DOHH2 (cell line): ENCODE results near the gene SLF2.

Experiments
- H3F3A ChIP-seq: fragments of 200-600 bp; sonication (generic), shearing (Covaris generic); 2 replicates; pipeline ENCODE4 v1.6.0; 2016; ENCODE audit warnings: antibody characterized with exemption, mild to moderate bottlenecking; ENCODE audit not compliant: control insufficient read depth, insufficient read depth
- H3K27ac ChIP-seq: fragments of 200-600 bp; sonication (generic); 2 replicates; pipeline ENCODE4 v1.5.1; 2014; ENCODE audit warnings: low read depth, mild to moderate bottlenecking, low read length, moderate library complexity
- H3K27me3 ChIP-seq: fragments of 200-600 bp; sonication (generic); 2 replicates; pipeline ENCODE4 v1.6.1; 2014; ENCODE audit warnings: mild to moderate bottlenecking, low read length, mixed read lengths; ENCODE audit not compliant: control insufficient read depth
- H3K36me3 ChIP-seq: fragments of 200-600 bp; sonication (generic); 2 replicates; pipeline ENCODE4 v1.6.1; 2014; ENCODE audit warnings: mild to moderate bottlenecking, low read length, moderate library complexity, mixed read lengths; ENCODE audit not compliant: control insufficient read depth
- H3K4me1 ChIP-seq: fragments of 200-600 bp; sonication (generic); 2 replicates; pipeline ENCODE4 v1.6.1; 2014; ENCODE audit warnings: mild to moderate bottlenecking, low read length, mixed read lengths; ENCODE audit not compliant: control insufficient read depth
- H3K4me2 ChIP-seq: fragments of 200-600 bp; sonication (generic); 2 replicates; pipeline ENCODE4 v1.6.0; 2014; ENCODE audit warnings: mild to moderate bottlenecking, low read length, moderate library complexity
- H3K4me3 ChIP-seq: fragments of 200-600 bp; sonication (generic); 2 replicates; pipeline ENCODE4 v1.5.1; 2014; ENCODE audit warnings: mild to moderate bottlenecking, low read length, mixed read lengths
- H3K79me2 ChIP-seq: fragments of 200-600 bp; sonication (generic); 2 replicates; pipeline ENCODE4 v1.6.1; 2014; ENCODE audit warnings: mild to moderate bottlenecking, low read length, mixed read lengths; ENCODE audit not compliant: control insufficient read depth
- H3K9me2 ChIP-seq: fragments of 200-600 bp; sonication (generic); replicated peaks from 2 replicates; pipeline ENCODE4 v1.6.1; 2014; ENCODE audit warnings: mild to moderate bottlenecking, low read length, mixed read lengths; ENCODE audit not compliant: control insufficient read depth
- H3K9me3 ChIP-seq: fragments of 200-600 bp; sonication (generic); 2 replicates; pipeline ENCODE4 v1.6.1; 2014; ENCODE audit warnings: antibody characterized with exemption, low read length, mixed read lengths; ENCODE audit not compliant: control insufficient read depth, insufficient read depth
- H4K20me1 ChIP-seq: fragments of 200-600 bp; sonication (generic); 2 replicates; pipeline ENCODE4 v1.6.0; 2014; ENCODE audit warnings: low read depth, mild to moderate bottlenecking, antibody characterized with exemption, low read length, moderate library complexity; ENCODE audit not compliant: control insufficient read depth, insufficient read depth
- EZH2phosphoT487 ChIP-seq: fragments of 200-600 bp; sonication (generic); IDR thresholded peaks from 2 replicates; pipeline ENCODE4 v1.6.1; 2017; ENCODE audit warnings: borderline replicate concordance, mild to moderate bottlenecking, antibody characterized with exemption, low read length, moderate library complexity, mixed read lengths
- TF ChIP-seq, protein P1 (sequence below): fragments of 200-600 bp; sonication (generic); IDR thresholded peaks from one replicate; pipeline ENCODE4 v1.5.1; 2014; ENCODE audit warnings: antibody characterized with exemption, mild to moderate bottlenecking, low read depth, low read length; ENCODE audit not compliant: poor library complexity, severe bottlenecking

The SLF2 gene

DNA sequence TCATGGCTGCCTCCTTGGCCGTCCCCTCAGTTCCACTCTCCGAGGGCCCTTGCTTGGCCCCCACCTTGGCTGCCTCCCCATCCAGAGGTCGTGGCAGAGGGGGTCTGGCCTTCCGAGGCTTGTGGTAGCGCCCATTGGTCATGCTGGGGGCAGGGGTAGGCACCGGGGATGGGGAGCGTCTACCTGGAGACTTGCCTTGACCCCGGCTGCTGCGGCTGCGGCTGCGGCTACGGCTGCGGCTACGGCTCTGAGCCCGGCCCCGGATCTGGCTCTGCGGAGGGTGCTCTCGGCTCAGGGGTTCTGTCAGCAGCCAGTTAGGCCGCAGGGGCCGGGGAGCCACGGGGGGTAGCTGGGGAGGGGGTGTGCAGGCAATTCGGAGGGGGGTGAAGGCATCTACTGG lies 97.6 kb downstream of the SLF2 start:
- no peaks in the 10 kb centered on the region for H3K79me2 ChIP-seq
- no peaks in the 10 kb centered on the region for H3K9me3 ChIP-seq
- 0 out of 2 replicates have a peak, but pooled peaks cover 2% of the 10 kb centered on the region for H3F3A ChIP-seq
- no peaks in the 10 kb centered on the region for H3K9me2 ChIP-seq
- H3K4me3 ChIP-seq, result no peak overlapping the region
- H4K20me1 ChIP-seq, result no peaks in the 10 kb centered on the region
- H3K27me3 ChIP-seq, result peaks cover 6% of the 10 kb centered on the region; the same call in 1 of the 2 replicates
- no peak overlapping the region for H3K27ac ChIP-seq
- TF ChIP-seq, protein P1, sequence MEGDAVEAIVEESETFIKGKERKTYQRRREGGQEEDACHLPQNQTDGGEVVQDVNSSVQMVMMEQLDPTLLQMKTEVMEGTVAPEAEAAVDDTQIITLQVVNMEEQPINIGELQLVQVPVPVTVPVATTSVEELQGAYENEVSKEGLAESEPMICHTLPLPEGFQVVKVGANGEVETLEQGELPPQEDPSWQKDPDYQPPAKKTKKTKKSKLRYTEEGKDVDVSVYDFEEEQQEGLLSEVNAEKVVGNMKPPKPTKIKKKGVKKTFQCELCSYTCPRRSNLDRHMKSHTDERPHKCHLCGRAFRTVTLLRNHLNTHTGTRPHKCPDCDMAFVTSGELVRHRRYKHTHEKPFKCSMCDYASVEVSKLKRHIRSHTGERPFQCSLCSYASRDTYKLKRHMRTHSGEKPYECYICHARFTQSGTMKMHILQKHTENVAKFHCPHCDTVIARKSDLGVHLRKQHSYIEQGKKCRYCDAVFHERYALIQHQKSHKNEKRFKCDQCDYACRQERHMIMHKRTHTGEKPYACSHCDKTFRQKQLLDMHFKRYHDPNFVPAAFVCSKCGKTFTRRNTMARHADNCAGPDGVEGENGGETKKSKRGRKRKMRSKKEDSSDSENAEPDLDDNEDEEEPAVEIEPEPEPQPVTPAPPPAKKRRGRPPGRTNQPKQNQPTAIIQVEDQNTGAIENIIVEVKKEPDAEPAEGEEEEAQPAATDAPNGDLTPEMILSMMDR, result no peak
- no peak for TF ChIP-seq EZH2phosphoT487
- H3K4me1 ChIP-seq, result peaks cover 12% of the 10 kb centered on the region
- H3K36me3 ChIP-seq, result no peaks in the 10 kb centered on the region; the same call in 1 of the 2 replicates
- H3K4me2 ChIP-seq, result no peak overlapping the region

DNA sequence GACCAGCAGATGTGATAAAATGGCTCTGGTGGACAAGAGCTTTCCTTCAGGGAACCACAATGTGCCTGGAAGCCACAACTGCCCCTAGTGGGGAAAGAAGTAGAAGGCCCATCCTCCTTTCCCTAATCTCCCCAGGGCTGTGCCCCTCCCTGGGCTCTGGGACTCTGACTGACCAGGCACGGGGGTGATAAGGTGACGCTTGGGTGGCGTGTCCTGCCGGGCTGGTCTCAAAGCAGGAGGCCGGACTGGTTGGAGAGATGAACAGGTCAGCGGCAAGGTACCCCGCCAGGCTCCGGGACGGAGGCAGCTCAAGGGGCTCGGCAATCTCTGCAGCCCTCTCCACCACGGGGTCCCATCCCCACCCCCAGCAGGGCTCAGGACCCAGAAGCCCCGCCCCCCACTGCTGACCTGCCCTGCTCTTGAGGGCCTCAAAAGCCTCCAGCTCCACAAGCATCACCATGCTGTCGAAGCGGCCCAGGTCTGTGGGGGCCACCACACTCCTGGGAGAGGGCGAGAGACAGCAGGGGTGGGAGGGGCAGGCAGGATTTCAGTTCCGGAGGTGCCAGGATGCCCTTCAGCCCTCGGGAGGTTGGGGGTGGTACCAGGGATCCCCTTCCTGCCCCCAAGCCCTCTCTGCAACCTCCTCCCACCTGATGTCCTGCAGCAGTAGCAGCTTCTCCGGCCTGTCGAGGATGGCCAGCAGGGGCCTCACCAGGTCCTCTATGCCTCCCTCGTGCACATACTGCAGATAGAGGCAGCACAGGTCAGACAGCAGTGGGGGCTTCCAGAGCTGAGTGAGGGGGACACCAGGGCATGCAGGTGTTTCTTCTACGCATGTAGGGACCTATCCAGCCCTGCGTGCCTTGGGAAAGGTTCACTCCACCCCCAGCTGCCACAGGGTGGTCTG lies 99.0 kb downstream of the SLF2 start:
- no peak overlapping the region for H3K4me2 ChIP-seq
- H3K36me3 ChIP-seq, result no peaks in the 10 kb centered on the region
- peaks cover 6% of the 10 kb centered on the region for H3K27me3 ChIP-seq
- H4K20me1 ChIP-seq, result no peaks in the 10 kb centered on the region
- no peaks in the 10 kb centered on the region for H3K9me2 ChIP-seq
- no peaks in the 10 kb centered on the region for H3K79me2 ChIP-seq
- TF ChIP-seq, protein P1, result no peak
- TF ChIP-seq EZH2phosphoT487, result no peak
- H3K4me3 ChIP-seq, result no peak overlapping the region
- H3K27ac ChIP-seq, result no peak overlapping the region
- H3K4me1 ChIP-seq, result peaks cover 12% of the 10 kb centered on the region
- H3K9me3 ChIP-seq, result no peaks in the 10 kb centered on the region
- 0 out of 2 replicates have a peak, but pooled peaks cover 2% of the 10 kb centered on the region for H3F3A ChIP-seq

DNA sequence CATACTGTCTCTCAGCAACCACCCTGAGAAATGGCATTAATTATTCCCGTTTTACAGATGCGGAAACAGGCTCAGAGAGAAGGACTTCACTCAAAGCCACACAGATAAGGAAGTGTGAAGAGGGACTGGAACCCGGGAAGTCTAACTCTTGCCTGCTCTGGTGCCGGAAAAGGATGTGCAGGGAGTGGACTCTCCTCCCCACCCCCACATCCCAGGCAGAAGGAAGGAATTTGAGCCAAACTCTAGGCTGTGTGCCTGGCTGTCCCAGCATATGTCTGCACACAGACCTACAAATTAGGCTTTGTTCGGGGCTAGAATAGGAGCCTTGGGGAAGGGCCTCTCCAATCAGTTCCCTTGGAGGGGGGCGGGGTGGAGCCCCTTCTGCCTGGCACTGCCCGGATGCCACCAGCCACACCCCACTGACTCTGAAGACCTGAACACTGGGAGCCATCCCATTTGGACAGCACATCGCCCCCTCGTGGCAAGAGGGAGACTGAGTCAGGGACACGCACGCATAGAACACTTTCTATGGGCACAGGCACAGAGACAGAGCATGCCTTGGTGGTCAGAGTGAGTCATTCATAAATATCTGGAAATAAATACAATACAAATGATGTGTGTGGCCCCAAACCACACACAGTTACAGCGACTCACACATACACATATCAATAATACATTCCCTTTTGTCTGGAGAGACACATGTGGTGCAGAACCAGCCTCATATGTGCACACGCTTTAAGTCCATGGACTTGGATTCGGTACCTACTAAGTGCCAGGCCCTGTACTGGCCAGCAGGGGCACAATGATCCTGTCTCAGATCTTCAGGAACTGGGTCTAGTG lies 100.0 kb downstream of the SLF2 start:
- peak overlapping the region; percentile 55 for H3K4me2 ChIP-seq
- H3K4me1 ChIP-seq, result peaks cover 15% of the 10 kb centered on the region

More for the DNA sequence above, 100.0 kb downstream of the SLF2 start:
- no peaks in the 10 kb centered on the region for H4K20me1 ChIP-seq
- no peaks in the 10 kb centered on the region for H3K9me3 ChIP-seq
- H3K27me3 ChIP-seq, result peaks cover 13% of the 10 kb centered on the region
- H3F3A ChIP-seq, result no peaks in the 10 kb centered on the region
- no peak overlapping the region for H3K27ac ChIP-seq
- H3K4me3 ChIP-seq, result peak overlapping the region; percentile 27; the same call in 1 of the 2 replicates
- no peaks in the 10 kb centered on the region for H3K36me3 ChIP-seq
- TF ChIP-seq, protein P1, result peak; percentile 100
- TF ChIP-seq EZH2phosphoT487, result no peak
- H3K79me2 ChIP-seq, result no peaks in the 10 kb centered on the region
- H3K9me2 ChIP-seq, result no peaks in the 10 kb centered on the region
